ENCODE data around the gene HDAC4.

Gene HDAC4

DNA sequence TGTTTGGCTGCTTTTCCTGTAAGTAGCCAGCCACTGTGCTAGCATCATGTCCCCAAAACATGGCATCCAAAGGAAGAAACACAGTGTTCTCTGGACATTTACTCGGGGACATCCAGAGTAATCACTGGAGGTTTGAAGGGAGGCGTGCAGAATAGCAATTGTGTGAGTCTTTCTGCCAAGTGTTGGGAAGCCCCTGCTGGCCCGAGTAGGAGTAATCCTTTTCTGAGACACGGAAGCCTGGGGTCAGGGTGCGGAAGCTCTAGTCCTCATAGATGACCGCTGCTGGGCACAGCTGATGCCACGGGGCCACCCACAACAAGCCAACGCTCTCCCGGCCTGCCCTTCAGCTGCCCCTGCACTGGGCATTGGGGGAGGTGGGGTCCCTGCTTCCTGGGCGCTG, 24.8 kb upstream of the HDAC4 start:
- no peak for DNase-seq

DNA sequence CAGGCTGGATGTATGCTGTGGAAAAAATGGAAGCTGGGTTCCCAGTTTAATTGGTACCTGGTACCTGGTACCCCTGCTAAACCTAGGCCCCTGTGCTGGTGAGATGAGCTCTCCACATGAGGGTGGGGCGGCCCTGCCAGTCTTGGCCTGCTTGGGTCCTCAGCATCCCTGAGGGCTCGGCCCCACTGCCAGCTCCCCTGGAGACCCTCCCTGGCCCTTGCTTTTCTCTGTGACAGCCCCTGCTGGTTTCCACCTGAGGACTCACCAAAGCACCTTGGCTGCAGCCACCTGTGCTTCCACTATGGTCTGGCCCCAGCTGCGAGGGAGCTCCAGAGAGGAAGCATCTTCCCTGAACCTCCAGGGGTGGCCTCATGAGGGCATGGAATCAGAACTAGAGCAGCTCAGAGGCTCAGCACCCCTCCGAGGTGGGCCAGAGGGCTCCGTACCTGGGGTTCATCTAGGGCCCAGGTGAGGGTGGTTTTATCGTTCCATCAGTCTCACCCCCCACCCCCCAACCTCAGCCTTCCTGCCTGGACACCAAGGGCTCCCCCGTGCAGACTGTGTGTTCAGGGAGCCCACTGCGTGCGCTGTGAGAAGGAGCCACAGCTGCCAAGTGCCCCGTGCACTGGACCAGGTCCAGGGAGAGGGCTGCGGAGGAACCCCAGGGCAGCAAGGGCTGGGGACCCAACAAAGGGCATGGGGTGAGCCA, 23.7 kb upstream of the HDAC4 start:
- DNase-seq: no peak

DNA sequence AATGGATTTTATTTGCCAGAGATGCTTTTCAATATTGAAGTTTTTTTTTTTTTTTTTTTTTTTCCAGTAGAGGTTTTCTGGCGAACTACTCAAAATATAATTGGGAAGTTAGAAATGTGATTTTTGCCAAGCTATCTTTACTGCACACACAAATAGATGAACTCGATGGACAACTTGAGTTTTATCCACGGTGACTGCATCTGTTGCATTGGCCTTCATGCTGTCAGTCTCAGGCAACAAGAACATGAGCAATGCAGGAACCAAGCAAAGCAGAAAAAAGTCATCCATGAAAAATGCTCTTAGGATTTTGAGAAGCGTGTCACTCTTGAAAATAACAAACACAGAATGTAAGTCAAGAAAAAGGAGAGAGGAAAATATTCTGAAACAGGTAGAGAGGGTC, 22.7 kb upstream of the HDAC4 start:
- no peak for DNase-seq

DNA sequence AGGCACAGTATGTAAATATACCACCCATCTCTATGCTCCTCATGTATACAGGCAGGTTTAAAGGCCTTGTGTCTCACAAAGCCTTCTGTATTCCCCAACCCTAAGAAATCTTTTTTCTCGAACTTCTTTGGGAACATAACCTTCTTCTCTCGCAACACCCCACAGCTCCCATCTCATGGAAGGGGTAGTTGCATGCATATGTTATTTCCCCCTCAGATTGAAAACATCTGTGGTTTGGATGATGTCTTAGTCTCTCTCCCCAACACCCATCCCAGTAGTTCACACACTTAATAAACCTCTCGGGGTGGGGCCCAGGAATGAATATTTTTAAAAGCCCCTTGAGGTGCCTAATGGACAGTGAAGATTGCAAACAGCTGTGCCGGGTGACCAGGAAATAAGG, 21.0 kb upstream of the HDAC4 start:
- no peak for DNase-seq

DNA sequence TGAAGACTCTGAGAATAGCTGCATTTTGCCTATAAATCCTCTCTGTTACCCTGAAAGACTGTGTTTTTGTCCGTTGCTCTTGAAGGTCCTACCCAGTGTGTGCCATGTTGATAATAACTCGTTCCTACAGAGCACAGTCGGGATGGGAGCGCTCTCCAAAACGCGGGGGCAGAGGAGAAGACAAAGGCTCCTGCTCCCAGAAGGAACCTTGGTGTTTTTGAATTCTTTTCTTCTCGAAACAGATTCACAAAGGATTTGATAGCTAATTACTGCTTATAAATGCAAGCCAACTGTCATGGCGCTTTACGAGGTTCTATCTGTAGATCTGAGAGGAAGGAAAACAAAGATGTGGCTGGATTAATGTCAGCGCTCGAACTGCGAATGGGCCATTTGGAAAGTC, 19.3 kb upstream of the HDAC4 start:
- no peak for DNase-seq

DNA sequence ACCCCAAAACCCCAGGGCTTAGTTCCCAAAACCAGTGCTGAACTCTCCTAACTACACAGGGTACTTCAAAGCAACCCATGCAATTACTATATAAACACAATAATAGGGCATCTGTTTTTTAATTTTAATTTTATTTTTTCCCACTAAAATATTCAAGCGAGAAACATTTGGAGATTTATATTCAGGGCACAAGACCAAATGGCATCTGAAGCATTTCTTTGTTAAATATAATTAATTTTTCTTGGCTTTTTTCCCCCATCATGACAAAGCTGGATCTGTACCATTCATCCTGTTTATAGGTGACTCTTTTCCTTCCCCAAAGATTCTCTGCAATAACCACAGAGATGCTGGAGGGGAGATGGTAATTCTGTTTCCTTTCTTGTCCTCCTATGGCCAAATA, 18.1 kb upstream of the HDAC4 start:
- DNase-seq: no peak

DNA sequence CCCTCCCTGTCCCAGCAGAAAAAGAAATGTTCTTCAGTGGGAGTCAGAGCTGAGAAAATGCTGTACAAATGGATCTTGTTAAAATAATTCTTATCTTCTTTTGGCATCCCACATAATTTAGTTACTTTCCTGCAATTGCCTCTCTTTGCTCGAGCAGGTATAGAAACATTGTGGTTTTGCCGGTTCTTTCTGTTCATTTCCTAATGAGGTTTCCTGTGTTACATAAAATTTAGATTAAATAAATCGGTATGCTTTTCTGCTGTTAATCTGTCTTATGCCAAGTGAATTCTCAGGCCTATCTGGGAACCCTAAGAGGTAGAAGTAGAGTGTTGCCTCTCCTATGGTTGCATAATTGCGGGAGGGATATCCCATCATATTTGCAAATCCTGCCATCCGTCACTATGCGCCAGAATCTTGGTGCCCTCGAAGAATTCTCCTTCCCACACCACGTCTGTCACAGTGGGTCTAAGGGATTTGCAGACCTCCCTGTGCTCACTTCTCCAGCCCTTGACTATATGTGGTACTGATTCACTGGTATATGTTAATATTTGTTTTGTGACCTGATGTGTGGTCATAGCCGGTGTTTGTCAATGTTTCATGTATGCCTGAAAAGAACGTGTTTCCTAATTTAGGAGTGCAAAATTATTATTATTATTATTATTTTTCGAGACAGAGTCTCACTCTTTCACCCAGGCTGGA, 12.2 kb upstream of the HDAC4 start:
- DNase-seq: no peak

DNA sequence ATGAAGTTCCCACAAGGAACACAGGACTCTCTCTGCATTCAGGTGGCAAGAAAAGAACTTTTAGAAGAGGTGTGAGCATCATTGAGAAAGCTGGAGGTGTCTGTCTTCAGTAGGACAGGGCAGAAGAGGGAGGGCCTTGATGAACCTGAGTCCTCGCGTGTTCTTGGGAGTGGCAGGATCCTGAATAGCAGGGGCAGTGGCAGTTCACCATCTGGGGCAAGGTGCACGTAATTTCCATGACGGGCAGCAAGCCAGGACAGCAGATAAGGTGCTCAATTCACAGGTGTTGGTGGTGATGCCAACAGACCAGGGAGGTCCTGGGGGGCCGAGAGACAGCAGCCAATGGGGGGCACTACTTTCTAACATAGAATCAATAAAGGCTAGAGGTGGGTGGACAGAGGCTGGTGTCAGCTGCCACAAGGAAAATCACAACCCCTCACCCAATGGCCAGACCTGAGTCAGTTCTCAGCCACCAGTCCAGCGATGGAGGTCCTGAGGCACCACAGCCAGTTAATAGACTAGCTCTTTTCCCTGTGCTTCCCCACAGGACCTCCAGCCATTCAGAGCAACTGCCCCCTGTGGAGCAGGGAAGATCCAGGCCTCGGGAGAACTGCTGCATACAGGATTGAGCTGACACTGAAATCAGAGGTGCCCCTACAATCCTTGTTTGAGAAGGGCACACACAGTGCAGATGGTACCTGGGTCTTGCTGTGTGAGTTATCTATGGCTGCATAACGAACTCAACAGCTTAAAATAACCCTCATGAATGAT, 10.9 kb upstream of the HDAC4 start:
- no peak for DNase-seq

DNA sequence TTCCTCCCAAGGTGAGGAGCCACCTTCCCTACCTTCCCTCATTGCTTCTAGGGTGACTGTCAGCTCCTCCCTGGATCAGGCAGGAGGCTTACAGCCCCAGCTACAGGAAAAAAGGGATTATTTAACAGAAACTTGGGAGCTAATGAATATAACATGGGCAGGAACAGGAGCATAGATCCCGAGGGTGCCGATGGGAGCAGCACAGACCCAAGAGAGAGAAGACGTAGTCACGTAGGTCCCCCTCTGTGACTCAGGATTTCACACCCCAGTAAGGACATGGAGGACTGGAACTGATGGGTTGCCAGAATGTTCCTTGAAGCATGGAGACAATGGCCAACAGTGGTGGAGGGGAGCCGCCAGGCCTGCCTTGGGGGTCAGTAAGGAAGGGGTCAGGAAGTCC, 10.3 kb upstream of the HDAC4 start:
- DNase-seq: no peak

DNA sequence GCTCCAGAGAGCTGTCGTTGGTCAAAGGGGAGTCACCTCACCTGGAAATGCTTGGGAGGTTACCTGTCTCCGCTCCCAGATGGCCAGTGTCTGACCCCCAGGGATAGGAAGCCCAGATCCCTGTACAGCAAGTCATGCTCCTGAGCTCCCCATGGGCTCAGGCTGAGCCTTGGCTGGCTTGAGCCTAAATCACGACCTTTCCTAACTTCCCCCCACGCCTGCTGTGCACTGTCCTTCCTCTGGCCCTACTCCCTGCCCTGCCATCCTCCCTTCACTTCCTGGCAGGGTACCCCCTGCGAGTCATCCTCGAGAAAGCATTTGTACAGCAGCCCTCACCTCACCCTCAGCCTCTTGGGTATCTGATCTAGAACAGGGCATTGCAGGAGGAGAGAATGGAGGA, 9.2 kb upstream of the HDAC4 start:
- DNase-seq: no peak

DNA sequence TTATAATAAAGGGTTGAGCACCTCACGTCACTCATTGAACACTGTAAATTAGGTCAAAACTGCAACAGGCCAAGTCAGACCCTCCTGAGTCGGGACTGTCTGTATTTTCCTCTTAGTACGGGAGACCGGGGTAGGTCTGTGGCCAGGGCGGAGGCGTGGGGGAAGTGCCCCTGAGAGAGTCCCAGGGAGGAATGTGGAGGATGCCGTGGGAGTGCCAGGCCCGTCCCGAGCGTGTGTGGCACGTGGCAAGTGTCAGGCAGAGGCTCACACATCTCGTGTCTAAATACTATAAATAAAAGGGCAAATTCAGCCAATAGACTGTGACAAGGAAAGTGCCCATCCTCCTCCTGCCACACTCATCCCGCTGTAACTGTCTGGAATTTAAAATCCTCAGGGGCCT, 6.3 kb upstream of the HDAC4 start:
- peak; percentile 24 for DNase-seq

DNA sequence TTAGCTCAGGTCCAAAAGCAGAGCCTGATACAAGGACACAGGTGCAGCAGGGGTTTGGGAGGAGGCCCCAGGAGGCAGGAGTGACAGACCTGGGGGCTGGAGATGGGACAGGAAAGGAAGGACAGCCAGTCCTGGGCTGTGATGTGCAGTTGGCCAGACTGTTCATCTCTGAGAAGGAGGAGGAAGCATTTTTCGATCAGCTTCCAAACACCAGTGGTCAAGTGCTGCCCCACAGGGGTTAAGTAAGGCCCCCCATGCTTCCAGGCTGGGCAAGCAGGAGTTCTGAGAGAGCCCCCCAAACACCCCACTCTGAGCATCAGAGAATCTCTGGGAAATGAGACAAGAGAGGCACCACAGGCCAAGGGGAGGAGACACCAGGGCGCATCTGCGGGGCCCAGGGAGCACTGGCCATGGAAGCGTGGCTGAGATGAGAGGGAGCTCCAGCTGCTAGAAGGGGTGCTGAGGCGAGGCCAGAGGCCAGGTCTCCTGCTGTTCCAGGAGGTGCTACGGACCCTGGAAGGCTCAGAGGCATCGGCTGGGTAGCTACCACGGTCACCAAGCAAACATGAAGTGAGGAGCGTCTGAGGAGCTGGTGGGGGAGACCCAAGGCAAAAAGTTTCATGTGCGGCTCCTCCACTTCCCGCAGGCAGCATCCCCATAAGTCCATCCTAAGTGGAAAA, 5.6 kb upstream of the HDAC4 start:
- no peak for DNase-seq

DNA sequence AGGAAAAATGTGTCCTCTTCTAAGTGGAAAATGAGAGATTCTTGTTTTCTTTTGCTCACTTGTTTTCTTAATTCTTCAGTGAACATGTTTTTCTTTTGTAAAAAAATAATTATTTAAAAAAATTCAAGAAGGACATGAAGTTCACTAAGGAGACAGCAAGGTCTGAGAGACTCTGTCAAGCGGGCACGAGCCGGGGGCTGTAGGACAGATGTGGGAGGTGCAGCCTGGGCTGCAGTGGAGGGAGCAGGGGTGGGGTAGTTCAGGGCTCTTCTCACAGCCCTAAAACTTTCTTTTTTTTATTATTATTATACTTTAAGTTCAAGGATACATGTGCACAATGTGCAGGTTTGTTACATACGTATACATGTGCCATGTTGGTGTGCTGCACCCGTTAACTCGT, 4.3 kb upstream of the HDAC4 start:
- no peak for DNase-seq

DNA sequence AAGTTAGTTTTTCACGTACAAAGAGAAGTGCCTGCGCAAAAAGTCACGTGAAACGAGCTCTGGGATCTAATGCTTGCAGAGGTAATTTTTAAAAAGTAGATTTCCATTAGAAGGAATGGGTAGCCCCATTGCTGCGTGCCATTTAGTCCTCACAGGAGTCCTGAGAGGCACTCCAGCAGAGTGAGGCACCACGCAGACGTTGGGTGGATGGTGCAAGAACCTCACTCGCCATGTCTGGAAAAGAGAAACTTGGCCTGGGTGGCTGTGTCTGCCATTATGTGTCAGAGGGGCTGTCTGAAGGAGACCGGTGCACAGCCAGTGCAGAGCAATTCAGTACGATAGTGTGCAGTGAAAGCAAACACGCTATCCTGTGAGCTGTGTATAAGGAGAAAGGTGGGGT, 1.8 kb upstream of the HDAC4 start:
- peak; percentile 40 for DNase-seq

DNA sequence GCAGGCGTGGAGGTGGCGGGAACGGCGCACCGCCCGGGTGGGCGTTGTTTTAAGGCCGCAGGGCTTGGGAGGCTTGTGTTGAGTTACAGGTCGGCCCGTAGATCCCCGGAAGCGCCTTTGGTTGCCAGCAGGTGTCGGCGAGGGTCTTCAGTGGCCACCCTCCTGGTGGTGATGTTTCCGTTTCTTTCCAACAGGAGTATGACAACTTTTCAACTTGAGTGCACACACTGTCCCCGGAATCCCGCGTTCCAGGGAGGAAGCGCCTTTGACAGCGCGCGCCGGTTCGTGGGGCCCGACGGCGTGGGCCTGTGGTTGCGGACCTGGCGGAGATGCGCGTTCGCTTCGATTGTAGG, 1.0 kb upstream of the HDAC4 start:
- DNase-seq: no peak

DNA sequence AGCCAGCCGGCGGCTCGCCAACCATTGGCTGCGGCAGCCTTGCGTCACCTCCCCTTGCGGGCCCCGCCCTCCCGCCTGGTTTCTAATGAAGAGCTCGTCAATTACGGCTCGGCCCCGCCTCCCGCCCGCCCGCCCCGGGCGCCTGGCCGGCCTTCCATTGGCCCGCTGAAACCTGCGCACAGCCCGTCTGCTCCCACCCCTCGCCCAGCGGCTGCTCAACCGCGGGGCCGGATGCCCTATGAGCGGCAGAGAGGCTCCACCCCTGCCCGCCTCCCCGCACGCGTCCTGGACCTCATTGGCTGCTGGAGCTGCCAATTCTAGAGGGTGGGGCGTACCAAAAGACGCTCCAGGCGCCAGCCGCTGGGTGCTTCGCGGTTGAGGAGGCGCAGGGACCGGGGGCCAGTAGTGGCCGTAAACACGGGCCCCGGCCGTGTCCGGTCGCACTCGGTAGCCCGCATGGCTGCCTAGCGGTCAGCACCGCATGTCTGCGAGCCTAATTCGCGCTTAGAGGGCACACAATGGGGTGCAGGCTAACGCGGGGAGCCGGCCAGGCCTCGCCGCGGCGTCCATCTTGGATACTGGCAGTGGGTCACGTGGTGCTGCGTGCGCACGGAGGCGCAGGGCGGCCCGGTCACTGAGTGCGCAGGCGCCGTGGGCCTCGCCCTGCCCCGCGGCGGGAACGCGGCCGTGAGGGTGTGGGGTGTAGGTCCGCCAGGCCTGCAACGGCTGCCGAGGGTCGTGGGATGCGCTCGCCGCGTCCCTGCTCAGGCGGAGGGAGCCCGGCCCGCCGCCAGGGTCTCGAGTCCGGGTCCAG, 454 bp upstream of the HDAC4 start:
- peak; percentile 100 for DNase-seq

DNA sequence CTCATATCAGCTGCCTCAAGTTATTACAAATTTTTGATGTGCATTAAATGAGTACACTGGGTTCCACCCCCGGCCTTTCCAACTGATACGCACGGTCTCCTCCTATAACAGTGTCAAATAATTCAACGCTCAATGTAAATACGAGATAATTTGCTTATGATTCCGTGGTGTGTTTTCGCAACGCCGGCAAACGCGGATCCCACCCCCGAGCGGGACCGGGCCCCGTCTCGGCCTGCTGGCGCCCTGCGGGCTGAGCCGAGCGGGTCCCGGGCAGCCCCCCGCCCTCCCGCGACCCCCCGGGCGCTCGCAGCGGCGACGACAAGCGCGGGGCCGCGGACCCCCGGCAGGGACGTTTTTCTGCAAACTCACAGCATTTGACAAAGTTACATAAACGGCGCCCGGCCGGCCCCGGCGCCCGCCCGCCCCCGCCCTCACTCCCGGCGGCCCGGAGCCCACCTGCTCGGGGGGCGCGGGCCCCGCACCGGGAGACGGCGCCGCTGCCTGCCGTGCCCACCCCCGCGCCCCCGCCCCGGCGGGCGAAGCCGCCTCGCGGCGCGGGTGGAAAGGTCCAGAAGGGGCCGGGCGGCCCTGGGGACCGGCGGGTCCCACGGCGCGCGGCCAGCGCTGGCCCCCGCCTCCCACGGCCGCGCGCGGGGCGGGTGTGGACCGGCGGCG, 762 bp downstream of the HDAC4 start:
- DNase-seq: peak; percentile 47

DNA sequence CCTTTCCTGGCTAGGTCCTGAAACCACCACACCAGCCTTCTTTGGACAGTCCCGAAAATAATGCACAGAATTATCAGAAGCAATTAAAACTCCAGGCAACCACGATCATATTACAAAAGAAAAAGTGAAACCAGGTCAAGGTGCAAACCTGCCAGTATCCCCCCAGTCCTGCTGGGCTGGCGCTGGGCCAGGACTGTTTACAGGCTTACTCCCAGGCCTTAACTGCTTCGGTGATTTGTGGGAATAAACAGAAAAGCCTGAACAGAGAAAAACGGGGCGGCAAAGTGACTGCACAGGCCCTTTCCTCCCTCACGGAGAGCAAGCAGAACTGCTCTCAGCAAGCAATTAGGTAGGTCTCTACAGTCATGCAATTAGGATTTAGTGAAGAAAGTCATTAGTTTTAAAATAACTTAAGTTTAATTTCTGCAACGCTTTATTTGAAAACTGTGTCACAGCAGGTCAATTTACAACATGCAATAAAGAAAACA, 1.3 kb downstream of the HDAC4 start:
- DNase-seq: peak; percentile 67

DNA sequence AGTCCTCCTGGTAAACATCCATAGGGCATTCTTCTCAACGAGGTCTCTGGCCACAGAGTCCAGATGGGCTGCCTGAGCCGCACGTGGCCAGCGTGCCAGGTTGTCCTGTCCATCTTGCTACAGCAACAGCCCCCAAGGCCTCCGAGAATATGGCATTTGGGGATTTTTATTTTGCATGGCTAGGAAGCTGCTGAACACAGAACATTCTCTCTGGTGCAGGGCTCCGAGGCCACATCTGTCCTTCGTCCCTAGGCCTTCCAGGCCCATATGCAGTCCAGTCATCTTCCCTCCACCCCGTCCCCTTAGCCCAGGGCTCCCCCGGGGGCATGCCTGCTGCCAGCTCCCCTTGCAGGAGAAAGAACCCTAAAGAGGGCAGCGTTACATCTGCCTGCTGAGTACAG, 2.3 kb downstream of the HDAC4 start:
- DNase-seq: peak; percentile 39

DNA sequence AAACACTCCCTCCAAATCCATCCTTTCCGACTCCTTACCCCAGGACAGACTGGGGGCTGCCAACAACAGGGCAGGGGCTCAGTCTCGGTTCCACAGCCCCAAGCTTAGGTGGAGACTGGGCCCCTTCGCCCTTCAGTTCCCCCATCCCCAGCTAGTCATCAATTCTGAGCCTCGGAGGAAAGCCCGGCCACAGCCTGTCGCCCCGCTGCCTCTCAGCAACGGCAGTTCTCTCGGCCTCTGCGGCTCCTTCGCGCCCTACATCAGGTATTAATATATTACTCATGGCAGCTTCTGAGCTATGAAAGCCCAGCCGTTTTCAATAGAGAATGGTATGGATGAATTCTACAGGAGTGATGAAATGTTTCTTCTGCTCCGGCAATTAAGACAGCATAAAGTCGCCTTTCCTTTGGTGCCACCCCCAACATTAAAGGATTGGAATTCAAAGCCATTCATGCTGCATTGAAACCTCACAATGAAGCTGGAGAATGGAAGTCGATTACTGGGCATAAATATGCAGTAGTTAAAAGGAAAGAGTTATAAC, 2.8 kb downstream of the HDAC4 start:
- DNase-seq: peak; percentile 28

DNA sequence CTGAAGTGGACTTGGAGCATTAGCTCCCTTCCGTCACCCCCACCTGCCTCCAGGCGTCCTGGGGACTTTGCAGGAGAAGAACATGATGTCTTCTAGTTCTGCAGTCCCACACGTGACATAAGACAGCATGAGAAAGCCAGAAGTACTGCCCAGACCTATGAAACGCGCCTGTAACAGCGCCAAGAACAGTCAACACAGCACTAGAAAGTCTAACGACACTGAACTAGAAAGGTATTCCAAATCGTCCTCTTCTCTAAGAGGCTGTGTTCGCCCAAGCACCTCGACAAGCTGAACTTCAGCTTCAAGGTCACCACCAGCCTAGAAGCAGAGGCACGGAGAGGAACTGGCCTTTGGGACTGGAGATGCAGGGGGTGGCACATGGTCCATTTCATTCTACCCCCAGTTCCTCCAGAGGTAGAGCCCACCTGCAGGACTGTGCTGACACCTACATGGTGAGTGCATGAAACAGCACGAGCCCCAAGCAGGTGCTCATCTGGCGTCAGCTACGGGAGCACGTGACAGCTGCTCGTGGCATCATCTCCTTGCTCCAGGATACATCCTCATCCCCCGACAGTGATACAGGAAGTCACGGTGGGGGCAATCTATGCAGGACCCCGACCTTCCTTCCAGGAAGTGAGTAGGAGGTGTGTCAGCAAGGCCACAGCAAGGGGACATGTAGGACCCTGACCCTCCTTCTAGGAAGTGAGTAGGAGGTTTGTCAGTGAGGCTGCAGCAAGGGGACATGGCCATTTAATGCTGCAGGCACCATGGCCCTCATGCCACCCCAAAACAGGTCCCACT, 3.7 kb downstream of the HDAC4 start:
- peak; percentile 59 for DNase-seq
